B cell (primary cell): Measurements from ENCODE around the gene NACA. TPM values are rescaled to one million over a fixed set of nuclear protein-coding genes. Genes with fewer than 3 reads are reported as not detected.

Source experiments
- ATAC-seq: fragments of 200-7000 bp; cut with Tn5 transposase; one replicate; pipeline ENCODE4 v1.10.0; 2021; ENCODE audit warnings: low read depth, mild to moderate bottlenecking, moderate number of reproducible peaks, moderate library complexity
- CTCF ChIA-PET: fragments of 350-600 bp; sonication (Branson Sonifier 250); formaldehyde crosslinking; loops from one replicate; lab custom pipeline; 2021; ENCODE audit warnings: antibody characterized with exemption, inconsistent platforms; lab: Charles Lee
- POLR2A ChIA-PET: fragments of 350-600 bp; sonication (Branson Sonifier 250); formaldehyde crosslinking; loops from one replicate; lab custom pipeline; 2021; ENCODE audit warnings: antibody characterized with exemption; lab: Charles Lee
- DNase-seq: peaks from one replicate; pipeline ENCODE4 v3.0.0; 2013
- H2AFZ ChIP-seq: 2 replicates; pipeline ENCODE4 v1.6.1; 2012; ENCODE audit warnings: mild to moderate bottlenecking, low read depth, low read length; ENCODE audit not compliant: insufficient read depth, poor library complexity, severe bottlenecking
- H3K27ac ChIP-seq, 2 donors: 1 replicate in 1 of 2; 2 replicates in 1 of 2; pipeline ENCODE4 v1.5.1; 2012 to 2013; ENCODE audit warnings: low read length in 2 of 2, mild to moderate bottlenecking in 2 of 2, moderate library complexity in 1 of 2
- H3K27me3 ChIP-seq, 4 experiments: fragments of 200-600 bp in 1 of 4; sonication (generic) in 1 of 4; replicated peaks in 1 of 4; 1 replicate in 2 of 4; 2 replicates in 2 of 4; pipeline versions ENCODE4 v1.6.1 to v1.7.0; 2013 to 2016; ENCODE audit warnings: low read length in 3 of 4, mild to moderate bottlenecking in 2 of 4, mixed read lengths in 1 of 4, moderate library complexity in 1 of 4; ENCODE audit not compliant: insufficient read depth in 4 of 4, control insufficient read depth in 3 of 4; ENCODE audit errors: control extremely low read depth in 1 of 4
- H3K36me3 ChIP-seq, 2 experiments: replicated peaks in 1 of 2; 1 replicate in 1 of 2; 2 replicates in 1 of 2; pipeline versions ENCODE4 v1.6.1 to v1.7.1; 2013; ENCODE audit warnings: low read length in 1 of 2; ENCODE audit not compliant: insufficient read depth in 2 of 2, control insufficient read depth in 1 of 2; ENCODE audit errors: control extremely low read depth in 1 of 2, extremely low read depth in 1 of 2
- H3K4me1 ChIP-seq, 2 donors: fragments of 200-600 bp in 1 of 2; sonication (generic) in 1 of 2; 1 replicate in 1 of 2; 2 replicates in 1 of 2; pipeline versions ENCODE4 v1.5.1 to v1.6.1; 2013 to 2017; ENCODE audit warnings: low read length in 2 of 2; ENCODE audit not compliant: control insufficient read depth in 2 of 2, insufficient read depth in 2 of 2
- H3K4me2 ChIP-seq: replicated peaks from 2 replicates; pipeline ENCODE3; 2012; ENCODE audit warnings: mild to moderate bottlenecking, low read depth, low read length; ENCODE audit not compliant: poor library complexity, severe bottlenecking
- H3K4me3 ChIP-seq, 5 experiments: fragments of 200-600 bp in 1 of 5; sonication (generic) in 1 of 5; 1 replicate in 3 of 5; 2 replicates in 2 of 5; pipeline versions ENCODE4 v1.5.1 to v1.7.0; 2011 to 2016; ENCODE audit warnings: low read length in 4 of 5, mild to moderate bottlenecking in 4 of 5, low read depth in 2 of 5, control low read depth in 1 of 5, moderate library complexity in 1 of 5; ENCODE audit not compliant: insufficient read depth in 1 of 5; ENCODE audit errors: control extremely low read depth in 1 of 5, extremely low read depth in 1 of 5
- H3K79me2 ChIP-seq: fragments of 200-600 bp; sonication (generic); one replicate; pipeline ENCODE4 v1.6.0; 2016; ENCODE audit warnings: low read length; ENCODE audit not compliant: control insufficient read depth, insufficient read depth
- H3K9ac ChIP-seq: fragments of 200-600 bp; sonication (generic); 2 replicates; pipeline ENCODE4 v1.6.1; 2017; ENCODE audit warnings: mild to moderate bottlenecking, low read length, moderate library complexity
- H3K9me3 ChIP-seq, 3 donors: one replicate each; pipeline versions ENCODE4 v1.6.1 to v1.7.1; 2013; ENCODE audit warnings: low read length in 2 of 3; ENCODE audit not compliant: control insufficient read depth in 2 of 3, insufficient read depth in 1 of 3; ENCODE audit errors: control extremely low read depth in 1 of 3
- H4K20me1 ChIP-seq: 2 replicates; pipeline ENCODE4 v1.6.0; 2012; ENCODE audit warnings: mild to moderate bottlenecking, low read length; ENCODE audit not compliant: insufficient read depth, control insufficient read depth, poor library complexity, severe bottlenecking
- H3K27ac Mint-ChIP-seq: one replicate; pipeline ENCODE4 v1.8.0; 2021; ENCODE audit warnings: mixed read lengths
- H3K27me3 Mint-ChIP-seq: one replicate; pipeline ENCODE4 v1.8.0; 2021; ENCODE audit warnings: mixed read lengths
- H3K4me1 Mint-ChIP-seq: one replicate; pipeline ENCODE4 v1.8.0; 2021; ENCODE audit warnings: mixed read lengths
- H3K4me3 Mint-ChIP-seq: one replicate; pipeline ENCODE4 v1.8.0; 2021; ENCODE audit warnings: mixed read lengths
- H3K9me3 Mint-ChIP-seq: one replicate; pipeline ENCODE4 v1.8.0; 2022; ENCODE audit warnings: mixed read lengths; ENCODE audit not compliant: insufficient read depth
- CTCF ChIP-seq: fragments of 200-600 bp; IDR thresholded peaks from one replicate; pipeline ENCODE4 v1.8.0; 2022; ENCODE audit warnings: antibody characterized with exemption, mild to moderate bottlenecking
- EZH2 ChIP-seq: IDR thresholded peaks from 2 replicates; pipeline ENCODE4 v1.6.1; 2012; ENCODE audit warnings: borderline replicate concordance, low read depth, mild to moderate bottlenecking, moderate library complexity, low read length; ENCODE audit not compliant: insufficient read depth, poor library complexity, severe bottlenecking
- WGBS: methylation state at CpG from one replicate; pipeline ENCODE4 v1.1.5; 2013; ENCODE audit warnings: missing lambda C conversion rate; ENCODE audit not compliant: insufficient coverage; 5-methylcytosine and 5-hydroxymethylcytosine counted together
- intact Hi-C: fragments of 100-400 bp; cut with micrococcal nuclease; formaldehyde crosslinking; loops from one replicate; pipeline ENCODE4 v1.10.0; 2022
- polyA plus RNA-seq: library from polyadenylated mRNA; depleted of rRNA; stranded (reverse); fragments of >200 nt; gene quantifications from 2 replicates; pipeline ENCODE4 v1.2.3, GENCODE V29; 2012
- total RNA-seq, 2 donors: library from RNA; stranded (reverse); fragments of 120-200 nt in 1 of 2; gene quantifications; 1 replicate in 1 of 2; 2 replicates in 1 of 2; pipeline versions ENCODE4 v1.2.3 to v1.2.4, GENCODE V29; 2013 to 2022

NACA gene
- total and polyA plus RNA-seq, 2 donors (not counting 1 experiment from before 2014, with no cell fraction given) = 1,076 to 1,127 TPM

- peaks cover 51% of the 10 kb centered on the region for H3K79me2 ChIP-seq
- H3K9me3 Mint-ChIP-seq = no peaks in the 10 kb centered on the region
- peak within 1 kb of the TSS; percentile 72 to 99 (median 92) for H3K4me3 ChIP-seq
- H3K4me1 Mint-ChIP-seq = peaks cover 35% of the 10 kb centered on the region
- ATAC-seq = peak; percentile 80
- POLR2A ChIA-PET = interaction anchor here (0.6 to 4.0 kb wide), 16 partner anchors 9 to 552 kb away, joined by 3 to 25 read pairs (median 5); partner anchors contain the start of genes ATP5F1B, BAZ2A, NACA and NEMP1
- H4K20me1 ChIP-seq = peaks cover 21% of the 10 kb centered on the region
- peak within 1 kb of the TSS; percentile 95 for H3K27ac ChIP-seq
- H3K4me2 ChIP-seq = peak within 1 kb of the TSS; percentile 80
- TF ChIP-seq CTCF = no peak
- TF ChIP-seq EZH2 = no peak
- H2AFZ ChIP-seq = peak within 1 kb of the TSS; percentile 85
- peak; percentile 99 for DNase-seq
- H3K27ac Mint-ChIP-seq = peak within 1 kb of the TSS; percentile 98
- WGBS = under 1% methylated on average over 57 of the region's 64 CpGs
- no peaks in the 10 kb centered on the region for H3K9me3 ChIP-seq
- peaks cover 0 to 3% of the 10 kb centered on the region in 2 experiments for H3K36me3 ChIP-seq
- peak within 1 kb of the TSS; percentile 92 for H3K9ac ChIP-seq
- peak within 1 kb of the TSS; percentile 97 for H3K4me3 Mint-ChIP-seq
- no peaks in the 10 kb centered on the region for H3K27me3 ChIP-seq
- CTCF ChIA-PET = interaction anchor here (1.0 to 3.6 kb wide), 4 partner anchors 43 to 481 kb away, joined by 3 to 21 read pairs (median 4); partner anchors contain the start of gene ATP5F1B
- H3K4me1 ChIP-seq = peaks cover 29 to 44% of the 10 kb centered on the region in 2 donors
- H3K27me3 Mint-ChIP-seq = no peaks in the 10 kb centered on the region
- intact Hi-C loops = loop anchor here (1.0 to 5.0 kb wide), 11 partner anchors 37 to 833 kb away; partner anchors contain the start of genes BAZ2A, DDIT3, GLS2 and NACA
Measured at GRCh38 chr12:56688129-56688845, 36.8 kb downstream of the NACA start, which contains the start of gene PTGES3. TSS of gene PTGES3 (minus strand) at chr12:56688284. CDS start at chr12:56687999, 285 bp downstream.
